ENCODE results near the gene ADAMTS17.
"Not testable (repeated sequence)": the region's sequence is repeated elsewhere in the genome, so short reads cannot be mapped to it uniquely, and the experiment has no call there.

The ADAMTS17 gene

DNA sequence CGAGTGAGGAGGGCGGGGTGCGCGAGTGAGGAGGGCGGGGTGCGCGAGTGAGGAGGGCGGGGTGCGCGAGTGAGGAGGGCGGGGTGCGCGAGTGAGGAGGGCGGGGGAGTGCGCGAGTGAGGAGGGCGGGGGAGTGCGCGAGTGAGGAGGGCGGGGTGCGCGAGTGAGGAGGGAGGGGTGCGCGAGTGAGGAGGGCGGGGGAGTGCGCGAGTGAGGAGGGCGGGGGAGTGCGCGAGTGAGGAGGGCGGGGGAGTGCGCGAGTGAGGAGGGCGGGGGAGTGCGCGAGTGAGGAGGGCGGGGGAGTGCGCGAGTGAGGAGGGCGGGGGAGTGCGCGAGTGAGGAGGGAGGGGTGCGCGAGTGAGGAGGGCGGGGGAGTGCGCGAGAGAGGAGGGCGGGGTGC lies 415.2 kb downstream of the ADAMTS17 start:
- not testable (repeated sequence) for DNase-seq

- peak; percentile 66 for DNase-seq
Observed at GRCh38 chr15:99925661-99926461, 415.9 kb downstream of the ADAMTS17 start.

GRCh38 chr15:99923711-99924110 lies 418.1 kb downstream of the ADAMTS17 start:
- DNase-seq, result no peak

Data from activated gamma-delta T cell (primary cell).